GM12864 (cell line): ENCODE measurements around the gene SYT1.

Experiments
- DNase-seq: peaks from one replicate; pipeline ENCODE4 v3.0.0-alpha.2; 2011; ENCODE audit warnings: low read depth
- H3K4me3 ChIP-seq: 2 replicates; pipeline ENCODE4 v1.5.1; 2011; ENCODE audit warnings: mild to moderate bottlenecking, low read depth, low read length, control low read depth
- CTCF ChIP-seq: IDR thresholded peaks from 2 replicates; pipeline ENCODE4 v1.5.1; 2011; ENCODE audit warnings: low read depth, mild to moderate bottlenecking, moderate library complexity, low read length, control low read depth, inconsistent platforms; ENCODE audit errors: missing control alignments

SYT1 gene

DNA sequence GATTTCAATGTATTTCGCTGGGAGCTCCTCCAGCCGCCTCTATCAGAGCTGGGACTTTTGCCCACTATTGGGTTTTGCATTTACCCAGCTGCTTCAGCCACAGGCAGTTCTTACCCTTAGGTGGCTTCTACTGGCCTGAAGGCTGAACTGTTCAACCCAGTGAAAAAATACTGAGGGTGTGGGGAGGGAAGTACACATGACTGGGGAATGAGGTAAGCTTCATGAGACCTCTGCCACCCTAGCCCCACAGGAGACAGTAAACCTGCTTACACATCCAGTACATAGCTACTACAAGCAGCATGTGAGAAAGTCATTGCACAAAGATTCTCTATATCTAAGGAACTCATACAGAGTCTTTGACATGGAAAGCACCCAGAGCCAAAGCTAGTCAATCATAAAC is 411.1 kb downstream of the SYT1 start:
- no peak overlapping the region for H3K4me3 ChIP-seq
- no peak for DNase-seq
- TF ChIP-seq CTCF, result no peak

- no peak for DNase-seq
- TF ChIP-seq CTCF, result no peak
- no peak overlapping the region for H3K4me3 ChIP-seq
Observed at GRCh38 chr12:79283364-79283763, 418.8 kb downstream of the SYT1 start.

DNA sequence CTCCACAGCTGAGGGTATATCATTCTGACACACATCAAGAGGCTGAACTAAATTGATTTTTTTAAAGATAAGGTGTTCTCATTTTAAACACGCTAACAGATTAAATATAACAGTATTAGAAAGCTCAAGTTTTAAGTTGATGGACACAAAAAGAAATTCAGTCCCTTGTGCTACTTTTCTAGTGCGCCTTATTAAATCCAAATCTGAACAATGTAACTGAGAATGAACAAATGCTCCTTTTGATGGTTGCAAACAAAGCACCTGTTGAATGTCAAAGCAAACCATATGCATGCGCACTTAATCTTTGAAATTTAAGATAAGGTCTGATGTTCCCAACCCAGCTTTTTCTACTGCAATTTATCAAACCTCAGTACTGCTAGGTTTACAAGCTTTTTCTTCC is 424.3 kb downstream of the SYT1 start:
- no peak for DNase-seq
- TF ChIP-seq CTCF, result no peak

GRCh38 chr12:79291711-79292110 is 427.1 kb downstream of the SYT1 start:
- no peak for DNase-seq
- no peak for TF ChIP-seq CTCF

More for the DNA sequence above, 424.3 kb downstream of the SYT1 start:
- no peak overlapping the region for H3K4me3 ChIP-seq

DNA sequence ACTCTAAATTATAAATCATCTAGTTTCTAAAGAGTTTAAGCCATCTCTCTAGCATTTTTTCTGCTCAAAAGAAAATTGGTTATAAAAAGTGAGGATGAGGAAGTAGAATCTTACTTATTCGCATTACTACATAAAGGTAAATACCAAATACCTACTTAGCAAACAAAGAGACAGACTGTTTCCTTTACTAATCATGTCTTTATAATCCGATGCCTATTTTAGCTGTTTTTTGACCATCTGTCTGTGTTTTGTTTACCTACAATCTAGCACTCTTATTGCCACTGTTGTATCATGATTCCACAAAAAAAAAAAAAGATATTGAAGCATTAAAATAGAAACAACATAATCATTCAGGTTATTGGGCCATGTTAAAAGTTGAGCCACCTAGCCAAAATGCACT is 430.0 kb downstream of the SYT1 start:
- no peak for TF ChIP-seq CTCF

More at GRCh38 chr12:79291711-79292110, 427.1 kb downstream of the SYT1 start:
- no peak overlapping the region for H3K4me3 ChIP-seq

DNA sequence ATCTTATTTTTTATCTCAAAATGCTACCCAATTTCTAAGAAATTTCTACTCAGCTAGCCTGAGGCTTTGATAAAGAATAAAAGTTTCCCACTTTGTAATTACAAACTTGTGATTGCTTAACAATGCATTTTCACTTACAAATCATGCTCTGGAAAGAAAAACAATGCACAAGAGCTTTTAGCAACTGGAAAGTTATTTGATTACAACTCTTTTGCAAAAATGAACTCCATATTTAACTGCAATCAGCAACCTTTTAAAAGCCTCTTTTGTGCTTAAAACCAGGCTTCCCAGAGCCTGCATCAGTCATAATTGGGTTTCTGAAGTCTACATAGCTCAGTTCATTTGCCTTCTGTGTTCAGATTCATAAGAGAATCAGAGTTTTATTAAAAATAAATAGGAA is 431.0 kb downstream of the SYT1 start:
- DNase-seq, result no peak
- H3K4me3 ChIP-seq, result no peak overlapping the region
- no peak for TF ChIP-seq CTCF

More for the DNA sequence above, 430.0 kb downstream of the SYT1 start:
- no peak overlapping the region for H3K4me3 ChIP-seq
- DNase-seq, result no peak

- DNase-seq, result no peak
- H3K4me3 ChIP-seq, result no peak overlapping the region
- no peak for TF ChIP-seq CTCF
Observed at GRCh38 chr12:79296133-79296532, 431.6 kb downstream of the SYT1 start.
